Breast epithelium (tissue), 4 donors: ENCODE data around the gene PRKAA1. TPM values are rescaled to one million over a fixed set of nuclear protein-coding genes. Genes with fewer than 3 reads are reported as not detected.
A peak's percentile ranks its signal among the peaks of the same experiment; 100 is the strongest.

ENCODE experiments used
- DNase-seq, 2 donors: peaks; one replicate each; pipeline ENCODE4 v3.0.0-alpha.2; 2019; ENCODE audit warnings: low spot score in 2 of 2
- H3K27ac ChIP-seq, 2 donors: fragments of 200-600 bp; sonication (generic) in 1 of 2; one replicate each; pipeline ENCODE4 v1.5.1; 2016 to 2019; ENCODE audit warnings: mild to moderate bottlenecking in 1 of 2
- H3K27me3 ChIP-seq, 2 donors: fragments of 200-600 bp; sonication (generic) in 1 of 2; one replicate each; pipeline versions ENCODE4 v1.5.1 to v1.6.0; 2017 to 2019; ENCODE audit warnings: control low read depth in 1 of 2, mild to moderate bottlenecking in 1 of 2
- H3K36me3 ChIP-seq: fragments of 200-600 bp; one replicate; pipeline ENCODE4 v1.5.1; 2019
- H3K4me1 ChIP-seq, 2 donors: fragments of 200-600 bp; sonication (generic); one replicate each; pipeline ENCODE4 v1.5.1; 2016 to 2019; ENCODE audit warnings: control low read depth in 1 of 2
- H3K4me3 ChIP-seq, 3 donors: fragments of 200-600 bp; sonication (generic); 1 replicate in 2 of 3; 2 replicates in 1 of 3; pipeline ENCODE4 v1.5.1; 2016 to 2019; ENCODE audit warnings: mild to moderate bottlenecking in 3 of 3, moderate library complexity in 2 of 3
- H3K9me3 ChIP-seq, 2 donors: fragments of 200-600 bp; sonication (generic) in 1 of 2; one replicate each; pipeline ENCODE4 v1.5.1; 2016 to 2019; ENCODE audit warnings: control low read depth in 1 of 2
- CTCF ChIP-seq, 3 donors: fragments of 450-650 bp; IDR thresholded peaks; one replicate each; pipeline ENCODE4 v1.5.1; 2016 to 2017; ENCODE audit warnings: antibody characterized with exemption in 3 of 3, mild to moderate bottlenecking in 3 of 3, moderate library complexity in 3 of 3
- POLR2A ChIP-seq: fragments of 450-650 bp; IDR thresholded peaks from one replicate; pipeline ENCODE4 v1.6.1; 2016; ENCODE audit warnings: antibody characterized with exemption, mild to moderate bottlenecking, moderate library complexity
- POLR2AphosphoS5 ChIP-seq, 3 donors: sonication (generic); formaldehyde crosslinking; IDR thresholded peaks; one replicate each; pipeline ENCODE4 v1.6.1; 2017; ENCODE audit warnings: antibody characterized with exemption in 3 of 3
- intact Hi-C: fragments of 100-400 bp; cut with DNase I; formaldehyde crosslinking; loops from one replicate; pipeline ENCODE4 v1.15.1; 2023; ENCODE audit warnings: low total_unique reads
- total RNA-seq, 3 donors: library from RNA; depleted of rRNA; stranded (reverse); fragments of >200 nt; gene quantifications; one replicate each; pipeline ENCODE4 v1.1.0, GENCODE V29; 2016

Gene PRKAA1
- 100 to 1,000 TPM; 100 to 134 (median 112) TPM for total RNA-seq

DNA sequence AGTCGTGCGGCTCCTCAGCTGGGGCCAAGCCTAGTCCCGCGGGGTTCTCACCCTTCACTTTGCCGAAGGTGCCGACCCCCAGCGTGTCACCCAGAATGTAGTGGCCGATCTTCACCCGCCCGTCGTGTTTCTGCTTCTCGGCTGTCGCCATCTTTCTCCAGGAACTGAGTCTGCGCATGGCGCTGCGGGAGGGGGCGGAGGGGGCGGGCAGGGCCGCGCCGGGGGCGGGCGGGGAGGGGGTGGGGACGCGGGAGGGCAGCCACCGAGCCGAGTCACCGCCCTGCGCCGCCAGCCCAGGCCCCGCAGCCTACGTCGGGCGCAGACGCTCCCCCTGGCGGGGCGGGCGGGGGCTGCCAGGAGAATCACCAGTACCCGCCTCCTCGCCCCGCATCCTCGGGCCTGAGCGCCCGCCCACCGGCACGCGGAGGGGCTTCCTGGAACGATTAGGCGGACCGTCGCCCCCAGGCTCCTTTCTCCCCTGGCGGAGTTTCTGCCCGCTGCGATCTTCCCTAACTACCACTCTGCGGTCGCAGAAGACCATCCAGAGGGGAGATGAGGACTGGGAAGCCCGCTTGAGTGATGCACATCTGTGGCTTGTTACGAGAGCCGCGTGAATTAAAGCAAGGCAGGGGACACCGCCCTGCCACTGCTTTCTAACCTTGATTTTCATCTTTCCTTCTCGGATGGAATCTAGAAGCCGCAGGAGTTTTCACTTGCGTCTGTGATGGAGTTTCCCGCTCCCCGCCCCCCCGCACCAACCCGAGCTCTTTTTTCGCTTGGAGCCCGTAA lies at the start of gene PRKAA1:
Gene PRKAA1 (minus strand): TSS at position 363 of the 789 bp plus-strand sequence. CDS start 185 bp downstream, at position 178.
- intact Hi-C loops, result no loop called here

DNA sequence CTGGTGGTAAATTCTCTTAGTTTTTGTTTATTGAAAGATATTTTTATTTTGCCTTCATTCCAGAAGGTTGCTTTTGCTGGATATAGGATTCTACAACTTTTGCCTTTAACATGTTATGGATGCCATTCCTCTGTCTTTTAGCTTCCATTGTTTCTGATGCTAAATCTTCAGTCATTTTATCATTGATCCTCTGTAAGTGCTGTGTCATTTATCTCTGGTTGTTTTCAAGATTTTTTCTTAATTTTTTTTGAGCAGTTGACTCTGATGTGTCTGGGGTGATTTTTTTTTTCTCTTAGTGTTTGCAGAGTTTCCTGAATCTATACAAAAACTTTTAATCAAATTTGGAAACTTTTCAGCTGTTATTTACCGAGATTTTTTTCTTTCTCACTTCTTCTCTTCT lies 49.4 kb upstream of the PRKAA1 start:
- Histone ChIP-seq H3K27me3 (no peaks in the 10 kb centered on the region), H3K36me3 (no peaks in the 10 kb centered on the region), H3K4me1 (no peaks in the 10 kb centered on the region), H3K9me3 (no peaks in the 10 kb centered on the region), H3K4me3 (no peak overlapping the region), H3K27ac (no peak overlapping the region)
- no peak for DNase-seq
- intact Hi-C loops, result loop anchor here (10.0 kb wide), 1 partner anchor 1363 kb away; no protein-coding TSS in a partner anchor
- no peak for TF ChIP-seq CTCF (IDR thresholded peaks at IDR 0.05)
- TF ChIP-seq POLR2A, result no peak
- no peak for TF ChIP-seq POLR2AphosphoS5 (IDR thresholded peaks at IDR 0.05)

More for the DNA sequence above, at the start of gene PRKAA1:
- peak; percentile 79 to 81 for DNase-seq
- Histone ChIP-seq H3K36me3 (no peaks in the 10 kb centered on the region), H3K4me3 (peak within 1 kb of the TSS; percentile 92 to 97 (median 97)), H3K27ac (peak within 1 kb of the TSS; percentile 90 to 98), H3K27me3 (no peaks in the 10 kb centered on the region), H3K4me1 (peaks cover 0 to 4% of the 10 kb centered on the region in 2 donors), H3K9me3 (no peaks in the 10 kb centered on the region)
- TF ChIP-seq CTCF (IDR thresholded peaks at IDR 0.05) (peak; percentile 17 to 63 (median 49)), POLR2A (no peak), POLR2AphosphoS5 (IDR thresholded peaks at IDR 0.05) (peak; percentile 24 to 70 (median 42))

DNA sequence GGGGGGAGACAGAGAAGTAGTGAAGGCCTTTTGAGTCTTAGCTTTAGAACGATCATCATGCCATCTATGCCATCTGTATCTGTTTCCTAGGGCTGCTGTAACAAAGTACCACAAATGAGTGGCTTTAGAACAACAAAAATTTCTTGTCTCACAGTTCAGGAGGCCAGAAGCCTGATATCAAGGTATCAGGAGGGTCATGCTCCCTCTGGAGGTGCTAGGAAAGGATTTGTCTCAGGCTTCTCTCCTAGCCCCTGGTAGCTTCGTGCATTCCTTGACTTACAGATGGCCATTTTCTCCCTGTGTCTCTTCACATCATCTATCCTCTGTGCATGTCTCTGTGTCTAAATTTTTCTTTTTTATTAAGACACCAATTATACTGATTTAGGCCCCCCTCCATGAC lies 48.2 kb upstream of the PRKAA1 start:
- no peaks in the 10 kb centered on the region for H3K4me1 ChIP-seq
- TF ChIP-seq CTCF (IDR thresholded peaks at IDR 0.05) (no peak), POLR2A (no peak), POLR2AphosphoS5 (IDR thresholded peaks at IDR 0.05) (no peak)
- no peak overlapping the region for H3K4me3 ChIP-seq
- H3K27me3 ChIP-seq, result no peaks in the 10 kb centered on the region
- H3K9me3 ChIP-seq, result no peaks in the 10 kb centered on the region
- H3K27ac ChIP-seq, result no peak overlapping the region
- intact Hi-C loops, result loop anchor here (10.0 kb wide), 1 partner anchor 1362 kb away; no protein-coding TSS in a partner anchor
- H3K36me3 ChIP-seq, result no peaks in the 10 kb centered on the region
- DNase-seq, result no peak

DNA sequence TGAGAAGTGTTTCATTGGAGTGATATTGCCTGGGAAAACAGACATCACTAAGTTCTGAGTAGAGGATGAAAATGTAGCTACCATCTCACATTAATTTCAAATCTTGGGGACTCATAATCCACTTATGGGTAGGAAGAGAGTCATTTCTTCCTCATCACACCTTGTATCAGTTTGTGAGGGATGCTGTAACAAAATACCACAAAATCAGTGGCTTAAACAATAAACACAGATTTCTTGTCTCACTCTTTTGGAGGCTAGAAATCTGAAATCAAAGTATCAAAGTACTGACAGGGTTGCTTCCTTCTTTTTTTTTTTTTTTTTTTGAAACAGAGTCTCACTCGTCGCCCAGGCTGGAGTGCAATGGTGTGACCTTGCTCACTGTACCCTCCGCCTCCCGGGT lies 46.4 kb upstream of the PRKAA1 start:
- intact Hi-C loops, result loop anchor here (10.0 kb wide), 1 partner anchor 1360 kb away; no protein-coding TSS in a partner anchor
- Histone ChIP-seq H3K9me3 (no peaks in the 10 kb centered on the region), H3K27me3 (no peaks in the 10 kb centered on the region), H3K36me3 (no peaks in the 10 kb centered on the region), H3K27ac (no peak overlapping the region), H3K4me1 (no peaks in the 10 kb centered on the region), H3K4me3 (no peak overlapping the region)
- DNase-seq, result no peak
- TF ChIP-seq POLR2AphosphoS5 (IDR thresholded peaks at IDR 0.05) (no peak), CTCF (IDR thresholded peaks at IDR 0.05) (no peak)

GRCh38 chr5:40842351-40842750 lies 44.2 kb upstream of the PRKAA1 start:
- no peak for DNase-seq
- no peaks in the 10 kb centered on the region for H3K36me3 ChIP-seq

More at GRCh38 chr5:40842351-40842750, 44.2 kb upstream of the PRKAA1 start:
- Histone ChIP-seq H3K4me3 (peak overlapping the region; percentile 43 to 61 (median 44)), H3K9me3 (no peaks in the 10 kb centered on the region), H3K4me1 (no peaks in the 10 kb centered on the region), H3K27me3 (no peaks in the 10 kb centered on the region), H3K27ac (peak overlapping the region in 1 of 2 donors; percentile 81)
- intact Hi-C loops, result loop anchor here (10.0 kb wide), 1 partner anchor 1358 kb away; no protein-coding TSS in a partner anchor
- no peak for TF ChIP-seq POLR2AphosphoS5 (IDR thresholded peaks at IDR 0.05)
- no peak for TF ChIP-seq CTCF (IDR thresholded peaks at IDR 0.05)
- no peak for TF ChIP-seq POLR2A
